GM18520 (cell line): ENCODE measurements around the gene RBM15.

Source experiments
- ATAC-seq: cut with Tn5 transposase; IDR thresholded peaks from one replicate; pipeline ENCODE4 v1.9.1; 2021; ENCODE audit not compliant: unreplicated experiment

The RBM15 gene

GRCh38 chr1:110338886-110339406, at the start of gene RBM15:
Gene RBM15 (plus strand): TSS chr1:110339377. CDS start chr1:110339406, 29 bp downstream.
- ATAC-seq = peak; percentile 62

- no peak for ATAC-seq
These were observed 47.7 kb upstream of the RBM15 start for GRCh38 chr1:110291241-110292030.

- ATAC-seq = no peak
These were observed 47.0 kb upstream of the RBM15 start for GRCh38 chr1:110292031-110292741.

- ATAC-seq = no peak
These were observed 45.5 kb upstream of the RBM15 start for GRCh38 chr1:110293601-110294104.

GRCh38 chr1:110294308-110294707, 44.9 kb upstream of the RBM15 start:
- no peak for ATAC-seq

GRCh38 chr1:110298991-110299390, 40.2 kb upstream of the RBM15 start:
- ATAC-seq = no peak

GRCh38 chr1:110300412-110301085, 38.6 kb upstream of the RBM15 start:
- no peak for ATAC-seq

- no peak for ATAC-seq
These were observed 36.3 kb upstream of the RBM15 start for GRCh38 chr1:110302836-110303235.

- ATAC-seq = no peak
These were observed 33.2 kb upstream of the RBM15 start for GRCh38 chr1:110305900-110306420.

- no peak for ATAC-seq
These were observed 31.8 kb upstream of the RBM15 start for GRCh38 chr1:110307239-110307974.

GRCh38 chr1:110308247-110308646, 30.9 kb upstream of the RBM15 start:
- no peak for ATAC-seq

- ATAC-seq = no peak
These were observed 30.0 kb upstream of the RBM15 start for GRCh38 chr1:110309139-110309538.

- ATAC-seq = no peak
These were observed 29.4 kb upstream of the RBM15 start for GRCh38 chr1:110309767-110310166.

GRCh38 chr1:110310300-110310699, 28.9 kb upstream of the RBM15 start:
- ATAC-seq = no peak

- ATAC-seq = no peak
These were observed 26.7 kb upstream of the RBM15 start for GRCh38 chr1:110312188-110313121.

- ATAC-seq = no peak
These were observed 22.4 kb upstream of the RBM15 start for GRCh38 chr1:110316735-110317134.

GRCh38 chr1:110318046-110318445, 21.1 kb upstream of the RBM15 start:
- no peak for ATAC-seq

- no peak for ATAC-seq
These were observed 19.6 kb upstream of the RBM15 start for GRCh38 chr1:110319332-110320167.

- no peak for ATAC-seq
These were observed 19.0 kb upstream of the RBM15 start for GRCh38 chr1:110320168-110320518.
